Measurements from ENCODE around the gene PRR14L.

PRR14L gene

GRCh38 chr22:31654408-31654807, 95.5 kb downstream of the PRR14L start:
- TF ChIP-seq, protein P1, sequence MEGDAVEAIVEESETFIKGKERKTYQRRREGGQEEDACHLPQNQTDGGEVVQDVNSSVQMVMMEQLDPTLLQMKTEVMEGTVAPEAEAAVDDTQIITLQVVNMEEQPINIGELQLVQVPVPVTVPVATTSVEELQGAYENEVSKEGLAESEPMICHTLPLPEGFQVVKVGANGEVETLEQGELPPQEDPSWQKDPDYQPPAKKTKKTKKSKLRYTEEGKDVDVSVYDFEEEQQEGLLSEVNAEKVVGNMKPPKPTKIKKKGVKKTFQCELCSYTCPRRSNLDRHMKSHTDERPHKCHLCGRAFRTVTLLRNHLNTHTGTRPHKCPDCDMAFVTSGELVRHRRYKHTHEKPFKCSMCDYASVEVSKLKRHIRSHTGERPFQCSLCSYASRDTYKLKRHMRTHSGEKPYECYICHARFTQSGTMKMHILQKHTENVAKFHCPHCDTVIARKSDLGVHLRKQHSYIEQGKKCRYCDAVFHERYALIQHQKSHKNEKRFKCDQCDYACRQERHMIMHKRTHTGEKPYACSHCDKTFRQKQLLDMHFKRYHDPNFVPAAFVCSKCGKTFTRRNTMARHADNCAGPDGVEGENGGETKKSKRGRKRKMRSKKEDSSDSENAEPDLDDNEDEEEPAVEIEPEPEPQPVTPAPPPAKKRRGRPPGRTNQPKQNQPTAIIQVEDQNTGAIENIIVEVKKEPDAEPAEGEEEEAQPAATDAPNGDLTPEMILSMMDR (IDR thresholded peaks at IDR 0.05; ENCODE audit: low read depth, low read length), result no peak
- H3K4me3 ChIP-seq (ENCODE audit: low read depth, low read length), result no peak overlapping the region

- TF ChIP-seq, protein P1 (IDR thresholded peaks at IDR 0.05; ENCODE audit: low read depth, low read length), result no peak
- no peak overlapping the region for H3K4me3 ChIP-seq (ENCODE audit: low read depth, low read length)
Observed at GRCh38 chr22:31653944-31654343, 96.0 kb downstream of the PRR14L start.

DNA sequence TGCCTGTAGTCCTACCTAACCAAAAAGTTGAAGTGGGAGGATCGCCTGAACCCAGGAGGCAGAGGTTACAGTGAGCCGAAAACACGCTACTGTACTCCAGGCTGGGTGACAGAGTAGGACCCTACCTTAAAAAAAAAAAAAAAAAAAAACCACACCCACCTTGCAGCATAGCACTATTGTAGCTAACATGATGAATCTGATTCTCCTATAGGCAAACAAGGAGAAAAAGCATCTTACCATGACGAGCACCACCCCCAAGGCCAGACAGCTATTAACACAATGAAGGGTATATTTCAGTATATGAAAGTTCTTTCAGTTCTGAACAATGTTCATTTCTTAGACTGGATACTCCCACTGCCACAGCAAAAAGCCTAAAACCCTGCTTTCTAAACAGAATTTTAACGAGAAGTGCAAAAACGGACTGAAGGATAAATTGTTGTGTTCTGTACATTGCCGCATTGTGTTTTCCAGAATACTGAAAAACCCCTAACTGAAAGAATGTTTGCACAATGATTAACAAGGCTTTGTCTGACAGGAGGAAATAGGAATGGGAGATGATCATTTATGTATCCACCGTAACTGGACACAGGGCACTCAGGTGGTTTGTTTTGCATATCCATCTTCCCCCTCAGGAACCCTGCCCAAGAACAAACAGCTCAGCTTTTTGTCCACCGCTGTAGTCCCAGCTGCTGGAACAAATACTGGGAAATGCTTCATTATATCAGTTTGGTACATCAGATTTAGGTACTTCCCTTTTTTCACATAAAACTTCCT, 96.8 kb downstream of the PRR14L start:
- no peak overlapping the region for H3K4me3 ChIP-seq (ENCODE audit: low read depth, low read length)
- TF ChIP-seq, protein P1 (IDR thresholded peaks at IDR 0.05; ENCODE audit: low read depth, low read length), result no peak

- H3K4me3 ChIP-seq (ENCODE audit: low read depth, low read length), result no peak overlapping the region
- TF ChIP-seq, protein P1 (IDR thresholded peaks at IDR 0.05; ENCODE audit: low read depth, low read length), result no peak
Observed at GRCh38 chr22:31652088-31652487, 97.8 kb downstream of the PRR14L start.

DNA sequence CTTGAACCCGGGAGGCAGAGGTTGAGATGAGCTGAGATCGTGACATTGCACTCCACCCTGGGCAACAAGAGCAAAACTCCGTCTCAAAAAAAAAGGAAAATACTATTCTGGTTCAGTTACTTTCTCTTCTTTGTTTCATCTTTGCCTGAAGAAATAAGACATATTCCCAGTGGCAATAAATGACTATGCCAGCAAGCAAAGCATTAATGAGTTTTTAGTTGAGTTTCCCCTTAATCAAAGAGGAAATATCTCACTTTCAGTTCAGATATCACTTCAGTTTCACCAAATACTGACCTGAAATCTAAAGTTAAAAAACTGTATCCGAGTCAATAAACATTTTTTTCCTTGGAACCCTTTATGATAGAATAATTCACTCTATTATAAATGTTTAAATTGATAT, 98.3 kb downstream of the PRR14L start:
- H3K4me3 ChIP-seq (ENCODE audit: low read depth, low read length), result no peak overlapping the region
- TF ChIP-seq, protein P1 (IDR thresholded peaks at IDR 0.05; ENCODE audit: low read depth, low read length), result no peak

- TF ChIP-seq, protein P1 (IDR thresholded peaks at IDR 0.05; ENCODE audit: low read depth, low read length), result no peak
- no peak overlapping the region for H3K4me3 ChIP-seq (ENCODE audit: low read depth, low read length)
Observed at GRCh38 chr22:31650391-31650790, 99.5 kb downstream of the PRR14L start.

GRCh38 chr22:31647523-31648320, 102.2 kb downstream of the PRR14L start:
- TF ChIP-seq, protein P1 (IDR thresholded peaks at IDR 0.05; ENCODE audit: low read depth, low read length), result no peak

More at GRCh38 chr22:31647523-31648320, 102.2 kb downstream of the PRR14L start:
- H3K4me3 ChIP-seq (ENCODE audit: low read depth, low read length), result no peak overlapping the region
